ENCODE data around the gene H2AZ1.

The H2AZ1 gene

DNA sequence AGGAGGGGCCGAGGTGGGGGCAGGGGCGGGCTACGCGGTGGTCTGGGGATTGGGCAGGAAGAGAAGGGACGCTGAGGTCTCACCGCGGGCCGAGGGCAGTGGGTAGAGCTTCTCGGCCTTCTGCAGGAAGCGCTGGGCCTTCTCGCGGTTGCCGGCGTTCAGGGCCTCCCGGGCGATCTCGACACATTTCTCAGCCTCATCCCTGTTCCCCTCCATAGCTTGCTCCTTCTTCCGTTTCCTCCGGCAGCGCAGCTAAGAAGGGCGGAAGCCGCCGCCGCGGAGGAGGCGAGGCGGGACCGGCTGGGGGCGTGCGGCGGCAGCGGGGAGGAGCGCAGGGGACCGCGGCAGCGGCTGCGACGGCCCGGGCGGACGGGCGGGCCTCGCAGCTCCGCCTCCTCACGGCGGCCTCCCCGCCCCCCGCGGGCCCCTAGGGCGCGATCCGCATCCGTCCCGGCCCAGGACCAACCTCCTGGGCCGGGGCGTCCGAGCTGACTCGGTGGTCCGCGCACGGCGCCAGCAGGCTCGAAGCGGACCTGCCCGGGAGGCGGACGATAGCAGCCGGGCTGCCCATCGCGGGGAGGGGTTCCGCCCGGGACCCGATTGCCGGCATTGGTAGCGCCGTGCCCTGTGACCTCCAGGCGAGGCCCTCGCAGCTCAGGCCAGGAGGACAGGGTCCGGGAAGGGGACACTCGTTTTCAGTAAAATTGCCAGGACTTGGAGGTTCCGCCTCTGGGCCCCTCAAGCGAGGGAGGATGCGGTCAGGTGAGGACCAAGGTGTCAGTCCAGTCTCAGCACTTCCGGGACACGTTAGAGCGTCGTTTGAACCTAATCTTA is 3.5 kb downstream of the H2AZ1 start, which contains the start of gene DNAJB14:
Gene DNAJB14, minus strand, starts transcription at position 263 of the 834 bp plus-strand sequence. Its CDS starts 47 bp downstream, at position 216.
- DNase-seq (ENCODE audit: low read depth, low spot score): peak; percentile 91

DNA sequence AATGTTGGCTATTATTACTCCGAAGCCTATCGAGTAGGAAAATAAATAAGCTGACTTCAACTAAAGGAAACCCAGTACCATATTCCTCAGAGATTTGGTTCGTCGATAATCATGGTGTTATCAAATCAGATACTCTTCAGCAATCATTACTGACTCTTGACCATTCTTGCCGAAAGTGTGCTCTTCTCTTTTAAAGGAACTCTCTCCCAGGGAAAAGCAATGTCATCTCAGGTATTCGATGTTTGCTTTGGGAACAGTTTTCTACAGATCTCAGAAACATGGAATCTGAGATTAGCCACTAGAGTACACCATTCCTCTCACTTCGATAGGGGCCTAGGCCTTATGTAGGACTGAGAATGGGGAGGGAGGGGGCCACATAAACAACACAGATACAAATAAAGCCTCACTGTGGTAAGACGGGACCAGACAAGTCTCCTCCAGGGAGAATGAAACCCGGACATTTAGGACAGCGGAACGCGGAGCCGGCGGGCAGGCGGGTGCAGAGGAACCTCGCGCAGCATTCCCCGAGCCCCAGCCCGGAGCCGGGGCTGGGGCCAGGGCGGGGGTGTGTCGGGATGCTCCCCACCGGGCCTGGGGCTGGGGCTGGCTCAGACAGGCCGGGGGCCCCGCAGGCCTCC is 4.2 kb downstream of the H2AZ1 start:
- DNase-seq (ENCODE audit: low read depth, low spot score): peak; percentile 67

DNA sequence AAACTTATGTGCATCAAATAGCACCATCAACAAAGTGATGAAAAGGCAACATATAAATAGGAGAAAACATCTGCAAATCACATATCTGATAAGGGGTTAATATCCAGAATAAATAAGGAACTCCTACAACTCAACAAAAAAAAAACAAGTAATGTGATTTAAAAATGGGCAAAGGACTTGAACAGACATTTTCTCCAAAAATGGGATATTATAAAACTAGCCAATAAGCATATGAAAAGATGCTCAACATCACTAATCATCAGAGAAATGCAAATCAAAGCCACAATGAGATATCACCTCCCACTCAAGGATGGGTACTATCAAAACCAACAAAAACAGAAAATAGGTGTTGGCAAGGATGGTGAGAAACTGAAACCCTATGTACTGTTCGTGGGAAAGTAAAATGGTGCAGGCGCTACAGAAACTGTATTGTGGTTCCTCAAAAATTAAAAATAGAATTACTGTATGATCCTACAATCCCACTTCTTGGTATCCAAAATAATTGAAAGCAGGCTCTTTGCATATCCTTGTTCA is 6.1 kb downstream of the H2AZ1 start:
- no peak for DNase-seq (ENCODE audit: low read depth, low spot score)

DNA sequence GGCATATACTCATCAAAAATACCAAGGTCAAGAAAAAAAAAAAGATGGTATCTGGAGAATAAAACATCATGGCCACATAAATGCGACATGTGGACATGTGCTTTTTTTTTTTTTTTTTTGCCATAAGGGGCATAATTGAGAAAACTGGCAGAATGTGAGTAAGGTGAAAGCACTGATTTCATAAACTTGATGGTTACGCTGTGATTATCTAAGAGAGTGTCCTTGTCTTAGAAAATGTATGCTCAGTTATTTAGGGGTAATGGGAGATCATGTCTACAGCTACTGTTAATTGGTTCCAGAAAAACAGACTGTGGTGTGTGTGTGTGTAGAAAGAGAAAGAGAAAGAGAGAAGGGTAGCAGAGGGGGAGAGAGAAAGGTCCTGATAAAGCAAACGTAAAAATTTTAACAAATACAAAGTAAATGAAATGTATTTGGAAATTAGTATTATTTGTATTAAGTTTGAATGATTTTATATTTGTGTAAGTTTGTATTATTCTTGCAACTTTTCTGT is 11.8 kb downstream of the H2AZ1 start:
- no peak for DNase-seq (ENCODE audit: low read depth, low spot score)

DNA sequence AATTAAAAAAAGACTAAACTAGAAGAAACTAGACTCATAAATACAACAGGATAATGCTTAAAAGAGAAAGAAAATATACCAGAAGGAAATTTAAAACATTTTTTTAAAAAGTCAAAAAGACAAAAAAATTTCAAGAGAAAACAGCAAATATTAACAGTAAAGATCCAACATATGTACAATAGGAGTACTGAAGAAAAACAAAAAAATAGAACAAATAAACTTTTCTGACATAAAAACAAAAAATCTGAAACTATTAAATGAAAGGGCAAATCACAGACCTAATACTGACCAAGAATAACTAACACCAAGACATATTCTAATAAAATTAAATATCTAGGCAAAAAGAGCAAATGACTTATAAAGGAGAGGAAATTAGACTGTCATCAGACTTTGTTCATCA is 15.2 kb downstream of the H2AZ1 start:
- DNase-seq (ENCODE audit: low read depth, low spot score): no peak

DNA sequence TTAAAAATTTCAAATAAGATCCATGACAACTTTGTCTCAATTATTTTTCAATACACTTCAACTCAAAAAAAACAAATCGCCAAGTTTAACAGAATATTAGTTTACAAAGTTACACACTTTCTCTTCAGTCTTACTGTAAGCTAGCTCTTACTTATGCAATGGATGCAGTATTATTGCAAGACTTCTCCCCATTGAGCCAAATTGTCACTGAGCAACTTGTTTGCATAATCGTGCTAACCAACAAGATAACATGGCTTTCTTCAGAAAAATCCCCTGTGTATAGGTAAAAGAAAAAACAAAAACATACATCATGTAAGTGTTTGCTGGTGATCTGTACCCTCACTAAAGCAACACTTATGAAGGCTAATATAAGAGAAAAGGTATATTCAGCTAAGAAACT is 22.5 kb downstream of the H2AZ1 start:
- DNase-seq (ENCODE audit: low read depth, low spot score): no peak

DNA sequence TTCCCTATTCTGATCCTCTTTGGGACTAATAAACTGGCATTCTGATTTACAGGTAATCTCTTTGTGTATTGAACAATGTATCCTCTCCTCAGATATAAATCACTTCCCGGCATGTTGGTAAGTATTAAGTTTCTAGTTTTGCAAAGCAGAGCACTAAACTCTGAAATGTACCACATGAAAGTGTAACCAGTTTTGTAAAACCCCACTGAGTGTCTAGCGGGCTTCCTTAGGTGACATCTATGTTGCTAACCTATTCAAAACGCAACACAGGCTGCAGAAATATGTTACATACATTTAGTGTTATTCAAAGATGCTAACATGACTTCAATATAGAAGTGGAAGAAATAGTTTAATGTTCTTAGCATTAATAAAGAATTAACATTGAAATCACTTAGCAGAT is 28.9 kb downstream of the H2AZ1 start:
- DNase-seq (ENCODE audit: low read depth, low spot score): no peak

DNA sequence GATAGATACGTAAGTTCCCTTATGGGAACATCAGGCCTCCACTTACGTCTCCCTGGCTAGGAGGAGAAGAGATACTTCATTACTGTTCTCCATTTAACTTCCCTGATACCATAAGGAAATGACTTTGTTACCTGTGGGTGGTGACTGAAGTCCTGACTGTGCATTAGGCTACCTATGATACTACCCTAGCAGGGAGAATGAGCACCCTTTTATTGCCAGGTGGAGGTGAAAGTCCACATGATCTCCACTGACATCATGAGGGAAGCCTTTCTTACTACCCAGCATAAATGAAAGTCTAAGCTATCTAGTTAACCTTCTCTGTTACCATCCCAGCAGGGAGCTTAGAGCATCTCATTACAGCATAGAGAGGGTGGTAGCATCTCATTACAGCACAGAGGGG is 31.4 kb downstream of the H2AZ1 start:
- DNase-seq (ENCODE audit: low read depth, low spot score): no peak

DNA sequence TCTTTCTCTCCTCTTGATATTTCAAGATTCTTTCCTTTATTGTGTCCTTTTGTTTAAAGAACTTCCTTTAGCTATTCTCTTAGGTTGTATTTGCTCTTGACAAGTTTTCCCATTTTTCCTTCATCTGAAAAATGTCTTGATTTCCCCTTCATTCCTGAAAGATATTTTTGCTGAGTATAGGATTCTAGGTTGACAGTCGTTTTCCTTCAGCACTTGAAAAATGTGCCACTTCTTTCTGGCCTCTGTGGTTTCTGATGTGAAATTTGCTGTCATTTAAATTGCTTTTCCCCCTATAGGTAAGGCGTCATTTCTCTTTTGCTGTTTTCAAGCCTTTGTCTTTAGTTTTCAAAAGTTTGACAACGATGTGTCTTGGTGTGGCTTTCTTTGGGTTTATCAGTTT is 32.5 kb downstream of the H2AZ1 start:
- no peak for DNase-seq (ENCODE audit: low read depth, low spot score)

DNA sequence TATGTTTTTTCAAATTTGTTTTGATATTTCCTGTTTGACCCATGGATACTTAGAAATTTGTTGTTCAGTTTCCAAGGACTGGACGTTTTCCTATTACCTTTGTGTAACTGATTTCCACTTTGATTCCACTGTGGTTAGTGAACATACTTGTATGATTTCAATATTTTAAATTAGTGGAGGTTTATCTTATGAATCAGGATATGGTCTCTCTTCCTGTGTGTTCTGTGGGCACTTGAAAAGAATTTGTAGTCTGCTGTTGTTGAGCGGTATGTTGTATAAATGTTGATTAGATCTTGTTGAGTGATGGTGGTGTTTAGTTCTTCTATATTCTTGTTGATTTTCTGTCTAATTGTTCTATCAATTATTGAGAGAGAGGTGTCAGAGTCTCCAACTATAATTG is 34.6 kb downstream of the H2AZ1 start:
- DNase-seq (ENCODE audit: low read depth, low spot score): peak; percentile 5
